NCI-H146 treated with DMSO at 0.1 percent for 48 hours (cell line): ENCODE measurements around the gene BANP.
A peak's percentile ranks its signal among the peaks of the same experiment; 100 is the strongest.
"Not testable (repeated sequence)": the region's sequence is repeated elsewhere in the genome, so short reads cannot be mapped to it uniquely, and the experiment has no call there.

ENCODE experiments used
- DNase-seq: peaks from one replicate; lab custom pipeline; 2025; ENCODE audit not compliant: unreplicated experiment; lab: John Stamatoyannopoulos, UW

Gene BANP

DNA sequence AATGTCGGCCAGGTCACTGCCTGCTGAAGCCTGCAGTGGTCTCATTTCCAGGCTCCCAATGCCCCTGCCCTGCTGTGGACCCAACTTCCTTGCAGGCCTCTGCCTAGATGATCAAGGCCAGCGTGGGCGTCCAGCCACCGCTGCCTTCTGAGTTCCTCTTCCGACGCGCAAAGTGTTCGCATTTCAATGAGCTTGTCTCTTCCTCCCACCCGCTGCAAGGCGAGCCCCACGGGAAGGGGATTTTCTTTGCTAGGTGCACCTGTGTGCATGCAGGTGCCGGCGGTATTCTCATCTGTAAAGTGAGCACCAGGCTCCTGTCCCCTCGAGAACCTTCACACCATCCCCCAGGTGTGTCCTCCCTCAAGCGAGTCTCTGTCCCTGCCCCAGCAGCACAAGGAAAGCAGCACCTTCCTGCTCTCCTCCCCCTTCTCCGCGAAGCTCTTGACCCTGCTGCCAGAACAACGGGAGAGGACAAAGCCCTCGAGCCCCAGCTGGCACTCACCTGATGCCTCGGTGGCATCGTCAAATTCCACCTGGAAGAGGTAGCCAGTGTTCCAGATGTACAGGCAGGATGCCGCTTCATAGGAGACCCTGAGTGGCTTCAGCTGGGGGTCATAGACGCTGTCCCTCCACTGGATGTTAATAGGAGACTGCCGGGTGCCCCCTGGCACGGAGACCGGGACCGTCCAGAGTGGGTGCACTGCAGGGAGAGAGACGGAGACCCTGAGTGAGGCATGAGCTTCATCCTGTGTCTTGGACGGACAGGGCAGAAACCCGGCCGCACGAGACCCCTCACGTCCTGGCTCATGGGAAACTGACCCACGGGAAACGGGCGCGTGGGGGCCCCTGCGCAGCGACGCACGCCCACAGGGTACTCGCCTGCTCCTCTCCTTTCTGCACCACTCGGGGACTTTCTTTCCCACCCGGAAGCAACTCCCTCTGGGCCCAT is 24.7 kb upstream of the BANP start:
- DNase-seq, result no peak

GRCh38 chr16:87927195-87927562 is 24.1 kb upstream of the BANP start:
- no peak for DNase-seq

DNA sequence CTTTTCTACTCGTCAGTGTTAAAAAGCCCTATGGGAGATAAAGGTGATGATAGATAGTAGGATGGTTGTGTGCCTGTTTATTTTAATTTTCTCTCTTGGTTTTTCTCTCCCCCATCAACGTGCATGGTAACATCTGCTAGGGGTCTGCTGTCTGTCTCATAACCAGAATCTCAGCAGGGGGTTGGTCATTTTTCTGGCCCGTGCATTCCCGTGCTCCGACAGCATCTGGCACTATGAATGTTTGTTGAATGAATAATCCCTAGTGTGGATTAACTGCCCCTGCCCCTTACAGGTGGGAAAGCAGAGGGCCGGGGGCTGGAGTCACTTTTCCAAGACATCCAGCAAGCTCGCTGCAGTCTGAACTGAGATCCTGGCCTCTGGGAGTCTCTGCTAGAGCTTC is 21.2 kb upstream of the BANP start:
- DNase-seq, result no peak

DNA sequence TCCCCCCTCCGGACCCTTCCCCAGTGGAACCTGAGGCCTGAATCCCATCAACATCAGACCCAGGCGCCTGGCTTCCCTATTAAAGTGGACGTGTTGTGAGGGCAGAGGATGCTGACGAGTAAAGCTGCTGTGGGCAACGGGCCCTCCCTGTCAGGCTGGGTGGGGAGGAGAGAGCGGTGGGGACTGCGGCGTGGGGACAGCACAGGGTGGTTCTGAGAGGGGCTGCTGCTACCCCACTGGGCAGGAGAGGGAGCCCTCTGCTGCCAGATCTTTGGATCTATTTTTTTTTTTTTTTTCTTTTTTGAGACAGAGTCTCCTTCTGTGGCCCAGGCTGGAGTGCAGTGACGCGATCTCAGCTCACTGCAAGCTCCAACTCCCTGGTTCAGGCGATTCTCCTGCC is 20.8 kb upstream of the BANP start:
- DNase-seq, result peak; percentile 6

- peak; percentile 41 for DNase-seq
Measured at GRCh38 chr16:87931504-87931903, 19.7 kb upstream of the BANP start.

- DNase-seq, result not testable (repeated sequence)
Measured at GRCh38 chr16:87932475-87933139, 18.6 kb upstream of the BANP start.

- no peak for DNase-seq
Measured at GRCh38 chr16:87933140-87933495, 18.1 kb upstream of the BANP start.

DNA sequence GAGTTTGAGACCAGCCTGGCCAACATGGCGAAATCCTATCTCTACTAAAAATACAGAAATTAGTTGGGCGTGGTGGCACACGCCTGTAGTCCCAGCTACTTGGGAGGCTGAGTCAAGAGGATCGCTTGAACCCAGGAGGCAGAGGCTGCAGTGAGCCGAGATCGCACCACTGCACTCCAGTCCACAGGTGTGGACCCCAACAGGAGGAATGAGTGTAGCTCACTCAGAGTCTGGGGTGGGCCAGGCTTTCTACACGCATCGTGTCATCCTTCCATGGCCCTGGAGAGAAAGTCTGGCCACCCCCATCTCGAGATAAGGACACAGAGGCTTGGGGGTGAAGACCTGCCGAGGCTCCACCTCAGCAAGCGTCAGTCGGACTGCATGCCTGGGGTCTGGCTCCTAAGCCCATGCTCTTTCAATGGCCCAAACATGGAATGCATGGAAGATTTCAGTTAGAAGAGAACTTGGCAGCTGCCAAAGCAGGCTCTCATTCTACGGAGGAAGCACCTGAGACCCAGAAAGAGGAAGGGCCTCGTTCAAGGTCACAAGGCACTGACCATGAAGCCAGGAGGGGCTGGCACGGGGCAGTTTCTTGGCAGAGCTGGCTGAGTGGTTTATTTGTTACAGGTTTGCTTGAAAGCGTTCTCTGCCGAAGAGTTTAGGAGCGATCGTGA is 16.3 kb upstream of the BANP start:
- not testable (repeated sequence) for DNase-seq

- DNase-seq, result not testable (repeated sequence)
Measured at GRCh38 chr16:87936016-87936374, 15.2 kb upstream of the BANP start.

DNA sequence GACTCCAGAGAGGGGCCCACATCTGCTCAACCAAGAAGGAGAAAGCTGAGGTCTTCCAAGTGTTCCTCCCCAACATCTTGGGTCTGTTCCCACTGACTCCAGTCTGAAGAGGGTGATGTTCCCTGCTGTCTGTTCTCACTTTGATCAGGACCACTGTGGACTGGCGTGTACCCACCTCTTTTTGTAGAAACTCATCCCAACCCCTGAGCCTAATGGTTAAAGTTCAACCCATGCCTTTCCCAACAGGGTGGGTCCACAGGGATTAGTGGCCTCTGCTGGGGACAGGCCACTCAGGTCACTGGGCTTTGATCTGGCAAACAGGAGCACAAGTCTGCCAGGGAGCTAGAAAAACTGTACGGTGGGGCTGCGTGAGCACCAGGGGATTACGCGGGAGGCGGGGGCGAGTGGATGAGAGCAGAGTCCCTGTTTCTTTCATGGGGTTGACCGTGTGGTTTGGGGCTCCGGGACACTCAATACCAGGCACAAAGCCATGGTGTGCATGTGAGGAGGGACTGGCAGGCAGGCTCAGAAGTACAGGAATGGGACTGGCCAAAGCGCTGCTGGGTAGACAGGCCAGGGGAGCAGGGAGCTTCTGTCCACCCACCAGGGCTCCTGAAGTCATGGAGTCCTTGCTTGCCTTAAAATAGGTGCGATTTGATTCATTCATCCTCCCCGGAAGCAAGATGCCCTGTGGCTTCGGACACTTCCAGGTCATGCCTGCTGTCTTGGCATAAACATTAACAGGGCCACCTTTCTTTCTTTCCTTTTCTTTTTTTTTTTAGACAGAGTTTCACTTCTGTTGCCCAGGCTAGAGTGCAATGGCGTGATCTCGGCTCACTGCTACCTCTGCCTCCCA is 14.6 kb upstream of the BANP start, which contains the start of gene CA5A:
Gene CA5A, minus strand, starts transcription at position 155 of the 856 bp plus-strand sequence. Its CDS starts 79 bp downstream, at position 76.
- DNase-seq, result no peak

GRCh38 chr16:87937231-87937542 is 14.0 kb upstream of the BANP start:
- DNase-seq, result not testable (repeated sequence)

DNA sequence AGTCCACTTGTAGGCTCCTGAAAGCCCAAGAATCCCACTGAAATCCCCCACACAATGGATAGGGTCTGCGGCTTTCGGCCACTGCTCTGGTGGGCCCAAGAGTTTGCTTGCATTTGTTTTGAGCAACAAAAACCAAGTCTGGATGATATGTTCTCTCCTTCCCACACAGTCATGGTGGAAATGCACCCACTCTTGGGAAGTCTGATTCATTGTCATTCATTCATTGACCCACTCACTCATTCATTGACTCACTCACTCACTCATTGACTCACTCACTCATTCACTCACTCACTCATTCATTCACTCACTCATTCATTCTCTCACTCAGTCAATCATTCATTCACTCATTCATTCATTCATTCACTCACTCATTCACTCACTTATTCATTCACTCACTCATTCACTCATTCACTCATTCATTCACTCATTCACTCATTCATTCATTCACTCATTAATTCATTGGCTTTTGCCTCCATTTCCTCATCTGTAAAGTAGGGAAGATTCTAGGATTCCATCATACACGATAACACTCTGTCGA is 12.8 kb upstream of the BANP start:
- no peak for DNase-seq

DNA sequence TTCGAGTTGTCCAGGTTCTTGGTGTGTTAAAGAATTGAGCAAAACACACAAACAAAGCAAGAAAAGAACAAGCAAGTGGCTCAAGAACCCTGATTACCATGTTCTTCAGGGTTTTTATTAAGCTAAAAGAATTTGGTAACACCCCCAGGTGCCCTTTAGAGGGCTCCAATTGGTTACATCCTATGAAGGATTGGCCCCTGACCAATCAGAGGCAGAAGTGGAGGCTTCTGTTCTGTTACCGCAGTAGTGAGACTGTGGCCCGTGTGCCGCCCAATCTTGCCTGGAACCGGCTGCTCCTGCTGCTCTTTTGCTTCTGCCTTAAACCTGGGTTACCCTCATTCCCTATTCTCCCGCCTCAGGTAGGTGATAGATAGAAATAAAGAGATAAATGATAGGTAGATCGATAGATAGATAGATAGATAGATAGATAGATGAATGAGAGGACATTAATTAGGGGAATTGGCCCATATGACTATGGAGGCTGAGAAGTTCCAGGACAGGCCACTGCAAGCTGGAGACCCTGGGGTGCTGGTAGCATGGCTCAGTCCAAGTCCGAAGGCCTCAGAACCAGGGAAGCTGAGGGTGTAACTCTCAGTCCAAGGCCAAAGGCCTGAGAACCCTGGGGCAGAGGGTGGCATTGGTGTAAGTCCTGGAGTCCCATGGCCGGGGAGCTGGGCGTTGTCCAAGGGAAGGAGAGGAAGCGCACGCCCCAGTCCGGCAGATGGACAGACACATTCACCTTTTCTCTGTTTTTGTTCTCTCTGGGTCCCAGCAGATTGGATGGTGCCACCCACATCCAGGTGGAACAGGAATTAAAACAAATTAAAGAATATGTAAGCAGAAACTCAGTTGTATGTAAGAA is 11.4 kb upstream of the BANP start:
- no peak for DNase-seq

GRCh38 chr16:87942680-87943079 is 8.6 kb upstream of the BANP start:
- no peak for DNase-seq

DNA sequence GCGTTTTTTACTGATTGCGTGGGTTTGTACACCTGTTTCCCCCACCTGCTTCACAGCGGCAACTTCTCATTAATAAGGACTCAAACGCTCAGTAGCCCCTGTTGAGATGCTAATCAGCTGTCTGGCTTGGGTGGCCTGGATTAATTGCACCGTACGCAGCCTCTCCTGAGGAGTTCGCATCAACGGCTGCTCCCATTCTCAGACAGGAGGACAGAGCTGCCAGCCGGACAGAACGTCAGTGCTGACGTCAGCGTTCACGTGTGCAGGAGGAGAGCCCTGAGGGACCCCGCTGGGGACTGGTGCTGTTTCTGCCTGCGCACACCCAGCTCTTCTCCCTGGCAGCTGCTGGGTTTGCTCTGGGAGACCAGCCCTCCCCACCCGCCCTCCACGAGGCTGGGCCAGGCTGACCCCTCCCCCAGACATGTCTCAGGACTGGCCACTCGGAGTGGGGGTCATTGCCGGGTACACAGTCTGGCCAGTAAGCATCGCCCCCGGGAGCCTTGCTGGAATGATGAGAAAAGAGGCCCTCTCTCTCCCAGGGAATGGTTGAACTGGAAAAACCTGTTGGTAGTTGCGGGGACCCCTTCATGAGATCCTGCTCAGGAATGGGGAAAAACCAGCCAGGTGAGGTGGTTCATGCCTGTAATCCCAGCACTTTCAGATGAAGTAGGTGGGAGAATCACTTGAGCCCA is 5.7 kb upstream of the BANP start:
- peak; percentile 95 for DNase-seq

DNA sequence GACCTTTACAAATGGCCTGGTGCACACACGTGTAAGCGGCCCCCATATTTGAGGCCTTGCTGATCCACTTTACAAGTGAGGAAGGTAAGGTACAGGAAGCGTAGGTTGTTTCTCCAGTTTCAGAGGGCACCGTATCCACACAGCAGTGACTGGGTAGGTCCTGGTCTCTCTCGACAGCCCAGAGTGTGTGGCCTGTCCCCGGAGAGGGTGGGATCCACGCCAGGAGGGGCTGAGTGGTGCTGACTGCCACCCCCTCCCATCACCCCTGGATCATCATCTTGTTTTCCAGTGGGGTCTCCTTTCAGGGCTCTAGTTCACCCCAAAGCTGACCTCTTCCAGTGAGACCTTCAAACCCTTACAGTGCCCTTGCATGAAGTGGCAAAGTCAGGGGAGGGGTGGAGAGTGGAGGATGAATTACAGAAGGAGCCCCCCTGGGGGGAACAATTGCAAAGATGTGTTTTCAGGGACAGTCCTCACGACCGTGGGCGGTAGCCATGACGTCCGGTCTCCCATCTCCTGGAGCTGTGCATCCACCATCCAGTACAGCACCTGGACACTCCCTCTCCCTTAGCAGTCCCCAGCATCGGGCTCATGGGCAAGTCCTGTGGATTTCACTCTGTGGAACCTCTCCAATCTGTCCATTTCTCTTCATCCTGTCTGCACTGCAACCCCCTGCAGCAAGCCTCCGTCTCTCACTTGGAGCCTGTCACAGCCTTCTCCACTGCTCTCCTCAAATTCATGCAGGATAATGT is 4.5 kb upstream of the BANP start:
- no peak for DNase-seq

DNA sequence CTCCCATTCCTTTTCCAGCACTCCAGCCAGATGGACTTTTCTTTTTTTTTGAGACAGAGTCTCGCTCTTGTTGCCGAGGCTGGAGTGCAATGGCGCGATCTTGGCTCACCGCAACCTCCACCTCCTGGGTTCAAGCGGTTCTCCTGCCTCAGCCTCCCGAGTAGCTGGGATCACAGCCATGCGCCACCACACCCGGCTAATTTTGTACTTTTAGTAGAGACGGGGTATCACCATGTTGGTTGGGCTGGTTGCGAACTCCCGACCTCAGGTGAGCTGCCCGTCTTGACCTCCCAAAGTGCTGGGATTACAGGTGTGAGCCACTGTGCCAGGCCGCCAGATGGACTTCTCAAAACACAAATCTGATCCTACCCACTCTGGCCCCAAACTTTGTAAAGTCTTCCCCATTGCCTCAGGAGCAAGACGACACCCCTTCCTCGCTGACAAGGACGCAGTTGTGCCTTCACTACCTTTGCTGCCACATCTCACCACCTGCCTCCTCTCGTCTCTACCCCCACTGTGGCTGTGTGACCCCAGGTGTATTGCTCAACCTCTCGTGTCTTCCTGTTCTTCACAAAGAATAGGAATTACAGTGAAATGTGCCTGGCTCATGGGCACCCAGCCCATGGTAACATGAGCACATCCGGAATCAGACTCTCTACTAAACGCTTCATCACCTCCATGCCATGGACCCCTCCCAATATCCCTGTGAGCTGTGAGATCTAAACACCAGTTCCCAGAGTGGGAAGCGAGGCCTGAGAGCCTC is 3.7 kb upstream of the BANP start:
- DNase-seq, result no peak

DNA sequence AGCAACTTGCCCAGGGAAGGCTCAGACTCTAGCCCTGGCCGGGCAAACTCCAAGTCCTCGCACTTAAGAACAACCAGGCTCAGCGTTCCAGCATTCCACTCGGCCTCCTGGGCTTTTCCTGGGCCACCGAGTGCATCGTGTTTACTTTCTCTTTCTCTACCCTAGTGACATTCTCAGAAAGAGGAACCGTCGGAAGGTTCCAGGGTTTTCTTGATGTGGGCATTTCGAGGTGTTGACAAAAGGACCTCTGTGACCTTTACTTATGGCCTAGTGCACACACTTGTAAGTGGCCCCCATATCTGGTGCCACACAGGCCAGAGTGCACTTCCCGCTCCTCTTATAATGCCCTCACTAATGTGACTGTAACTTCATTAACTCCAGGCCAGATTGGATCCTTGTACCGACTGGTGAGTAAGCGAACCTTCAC is 3.1 kb upstream of the BANP start:
- DNase-seq, result no peak
